Osteoblast (primary cell): ENCODE data around the gene PPIAL4G. TPM values are rescaled to one million over a fixed set of nuclear protein-coding genes. Genes with fewer than 3 reads are reported as not detected.
"Not testable (repeated sequence)": the region's sequence is repeated elsewhere in the genome, so short reads cannot be mapped to it uniquely, and the experiment has no call there.

Experiments
- DNase-seq: peaks from one replicate; pipeline ENCODE4 v3.0.0; 2011; ENCODE audit warnings: low spot score, mixed read lengths; ENCODE audit not compliant: insufficient read length; ENCODE audit errors: missing footprints
- H2AFZ ChIP-seq: 2 replicates; pipeline ENCODE4 v1.6.0; 2011; ENCODE audit warnings: mild to moderate bottlenecking, low read length
- H3K27ac ChIP-seq: 2 replicates; pipeline ENCODE4 v1.5.1; 2011; ENCODE audit warnings: mild to moderate bottlenecking, low read depth, low read length, moderate library complexity
- H3K27me3 ChIP-seq: 2 replicates; pipeline ENCODE4 v1.6.0; 2012; ENCODE audit warnings: mild to moderate bottlenecking, control low read depth, inconsistent platforms, low read length, moderate library complexity; ENCODE audit not compliant: insufficient read depth
- H3K36me3 ChIP-seq: 2 replicates; pipeline ENCODE4 v1.5.1; 2011; ENCODE audit warnings: mild to moderate bottlenecking, low read length, control low read depth, moderate library complexity; ENCODE audit not compliant: insufficient read depth
- H3K4me1 ChIP-seq: 2 replicates; pipeline ENCODE4 v1.5.1; 2011; ENCODE audit warnings: mild to moderate bottlenecking, low read length, control low read depth, moderate library complexity; ENCODE audit not compliant: insufficient read depth
- H3K4me2 ChIP-seq: 2 replicates; pipeline ENCODE4 v1.6.0; 2011; ENCODE audit warnings: mild to moderate bottlenecking, low read length; ENCODE audit not compliant: insufficient read depth
- H3K4me3 ChIP-seq: fragments of 200-600 bp; sonication (generic); 3 replicates; pipeline ENCODE4 v1.5.1; 2012; ENCODE audit warnings: mild to moderate bottlenecking, low read length, inconsistent platforms; ENCODE audit not compliant: insufficient read depth
- H3K79me2 ChIP-seq: 2 replicates; pipeline ENCODE4 v1.6.0; 2012; ENCODE audit warnings: mild to moderate bottlenecking, low read length, control low read depth, inconsistent platforms; ENCODE audit not compliant: insufficient read depth
- H3K9me3 ChIP-seq: 2 replicates; pipeline ENCODE4 v1.5.1; 2011; ENCODE audit warnings: low read depth, low read length, control low read depth
- H4K20me1 ChIP-seq: 2 replicates; pipeline ENCODE4 v1.6.0; 2012; ENCODE audit warnings: mild to moderate bottlenecking, low read length, control low read depth; ENCODE audit not compliant: insufficient read depth
- small RNA-seq: library from RNA; depleted of rRNA; stranded (forward); fragments of <200 nt; gene quantifications from one replicate; pipeline ENCODE3, GENCODE V24; 2012
- total RNA-seq: library from RNA; depleted of rRNA; stranded (reverse); fragments of >200 nt; gene quantifications from 2 replicates; pipeline ENCODE4 v1.2.3, GENCODE V29; 2012
- TF ChIP-seq, protein P1 (sequence below): IDR thresholded peaks from 2 replicates; pipeline ENCODE4 v1.5.1; 2011; ENCODE audit warnings: mild to moderate bottlenecking, low read depth, low read length, moderate library complexity; ENCODE audit errors: extremely low read depth

The PPIAL4G gene
- total RNA-seq, 1 donor: not detected

DNA sequence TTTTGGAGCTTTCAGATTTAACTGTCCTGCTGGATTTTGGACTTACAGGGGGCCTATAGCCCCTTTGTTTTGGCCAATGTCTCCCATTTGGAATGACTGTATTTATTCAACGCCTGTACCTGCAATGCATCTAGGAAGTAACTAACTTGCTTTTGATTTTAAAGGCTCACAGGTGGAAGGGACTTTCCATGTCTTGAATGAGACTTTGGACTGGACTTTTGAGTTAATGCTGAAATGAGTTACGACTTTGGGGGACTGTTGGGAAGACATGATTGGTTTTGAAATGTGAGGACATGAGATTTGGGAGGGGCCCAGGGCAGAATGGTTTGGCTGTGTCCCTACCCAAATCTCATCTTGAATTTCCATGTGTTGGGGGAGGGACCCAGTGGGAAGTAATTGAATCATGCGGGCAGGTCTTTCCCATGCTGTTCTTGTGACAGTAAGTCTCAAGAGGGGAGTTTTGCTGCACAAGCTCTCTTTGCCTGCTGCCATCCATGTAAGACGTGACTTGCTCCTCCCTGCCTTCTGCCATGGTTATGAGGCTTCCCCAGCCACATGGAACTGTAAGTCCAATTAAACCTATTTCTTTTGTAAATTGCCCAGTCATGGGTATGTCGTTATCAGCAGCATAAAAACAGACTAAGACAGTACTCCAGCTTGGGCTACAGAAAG lies 43.3 kb downstream of the PPIAL4G start:
- not testable (repeated sequence) for H4K20me1 ChIP-seq, H3K27ac ChIP-seq, H3K9me3 ChIP-seq, H2AFZ ChIP-seq, DNase-seq, H3K79me2 ChIP-seq, H3K27me3 ChIP-seq, H3K4me1 ChIP-seq, H3K4me2 ChIP-seq, H3K36me3 ChIP-seq, H3K4me3 ChIP-seq

DNA sequence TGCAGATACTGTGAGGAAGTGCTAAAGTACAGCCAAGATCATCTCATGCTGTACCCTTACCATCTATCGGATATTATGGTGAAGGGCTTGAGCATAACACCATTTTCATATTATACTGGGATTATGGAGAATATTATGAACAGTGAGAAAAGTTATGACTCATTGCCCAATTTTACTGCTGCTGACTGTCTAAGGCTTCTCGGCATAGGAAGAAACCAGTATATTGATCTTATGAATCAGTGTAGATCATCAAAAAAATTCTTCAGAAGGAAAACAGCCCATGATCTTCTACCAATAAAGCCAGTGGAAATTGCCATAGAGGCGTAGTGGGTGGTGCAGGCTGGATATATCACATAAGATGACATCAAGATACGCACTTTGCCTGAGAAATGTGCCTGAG lies 47.7 kb downstream of the PPIAL4G start:
- Histone ChIP-seq H3K4me2 (no peak overlapping the region), H3K36me3 (no peaks in the 10 kb centered on the region)

DNA sequence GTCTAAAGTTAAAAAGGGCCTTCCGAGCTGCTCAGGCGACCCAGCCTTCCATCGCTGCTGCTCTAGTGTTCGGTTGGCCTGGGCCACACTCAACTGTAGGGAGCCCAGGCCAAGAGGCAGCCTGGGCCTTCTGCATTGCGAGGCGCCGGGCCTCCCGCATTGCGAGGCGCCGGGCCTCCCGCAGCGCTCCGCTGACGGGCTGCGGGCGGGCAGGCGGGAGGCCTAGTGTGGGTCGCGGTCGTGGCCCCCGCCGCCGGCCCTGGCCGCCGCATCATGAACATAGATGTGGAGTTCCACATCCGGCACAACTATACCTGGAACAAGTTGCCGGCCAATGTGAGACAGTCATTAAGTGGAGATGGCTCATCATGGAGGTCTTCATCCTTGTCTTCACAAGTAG lies 48.3 kb downstream of the PPIAL4G start:
- Histone ChIP-seq H3K36me3 (no peaks in the 10 kb centered on the region), H3K79me2 (peaks cover 4% of the 10 kb centered on the region), H3K9me3 (no peaks in the 10 kb centered on the region), H3K27me3 (no peaks in the 10 kb centered on the region), H2AFZ (no peak overlapping the region), H3K4me3 (no peak overlapping the region), H3K4me1 (peaks cover 9% of the 10 kb centered on the region), H3K27ac (no peak overlapping the region), H4K20me1 (no peaks in the 10 kb centered on the region), H3K4me2 (no peak overlapping the region)
- peak; percentile 8 for DNase-seq
- TF ChIP-seq, protein P1, sequence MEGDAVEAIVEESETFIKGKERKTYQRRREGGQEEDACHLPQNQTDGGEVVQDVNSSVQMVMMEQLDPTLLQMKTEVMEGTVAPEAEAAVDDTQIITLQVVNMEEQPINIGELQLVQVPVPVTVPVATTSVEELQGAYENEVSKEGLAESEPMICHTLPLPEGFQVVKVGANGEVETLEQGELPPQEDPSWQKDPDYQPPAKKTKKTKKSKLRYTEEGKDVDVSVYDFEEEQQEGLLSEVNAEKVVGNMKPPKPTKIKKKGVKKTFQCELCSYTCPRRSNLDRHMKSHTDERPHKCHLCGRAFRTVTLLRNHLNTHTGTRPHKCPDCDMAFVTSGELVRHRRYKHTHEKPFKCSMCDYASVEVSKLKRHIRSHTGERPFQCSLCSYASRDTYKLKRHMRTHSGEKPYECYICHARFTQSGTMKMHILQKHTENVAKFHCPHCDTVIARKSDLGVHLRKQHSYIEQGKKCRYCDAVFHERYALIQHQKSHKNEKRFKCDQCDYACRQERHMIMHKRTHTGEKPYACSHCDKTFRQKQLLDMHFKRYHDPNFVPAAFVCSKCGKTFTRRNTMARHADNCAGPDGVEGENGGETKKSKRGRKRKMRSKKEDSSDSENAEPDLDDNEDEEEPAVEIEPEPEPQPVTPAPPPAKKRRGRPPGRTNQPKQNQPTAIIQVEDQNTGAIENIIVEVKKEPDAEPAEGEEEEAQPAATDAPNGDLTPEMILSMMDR: no peak

More for the DNA sequence above, 47.7 kb downstream of the PPIAL4G start:
- TF ChIP-seq, protein P1: no peak
- no peaks in the 10 kb centered on the region for H3K27me3 ChIP-seq
- H3K79me2 ChIP-seq: peaks cover 4% of the 10 kb centered on the region
- peak; percentile 72 for DNase-seq
- H3K4me1 ChIP-seq: peaks cover 9% of the 10 kb centered on the region
- H4K20me1 ChIP-seq: no peaks in the 10 kb centered on the region
- H3K27ac ChIP-seq: no peak overlapping the region
- H2AFZ ChIP-seq: no peak overlapping the region
- no peak overlapping the region for H3K4me3 ChIP-seq
- H3K9me3 ChIP-seq: no peaks in the 10 kb centered on the region

DNA sequence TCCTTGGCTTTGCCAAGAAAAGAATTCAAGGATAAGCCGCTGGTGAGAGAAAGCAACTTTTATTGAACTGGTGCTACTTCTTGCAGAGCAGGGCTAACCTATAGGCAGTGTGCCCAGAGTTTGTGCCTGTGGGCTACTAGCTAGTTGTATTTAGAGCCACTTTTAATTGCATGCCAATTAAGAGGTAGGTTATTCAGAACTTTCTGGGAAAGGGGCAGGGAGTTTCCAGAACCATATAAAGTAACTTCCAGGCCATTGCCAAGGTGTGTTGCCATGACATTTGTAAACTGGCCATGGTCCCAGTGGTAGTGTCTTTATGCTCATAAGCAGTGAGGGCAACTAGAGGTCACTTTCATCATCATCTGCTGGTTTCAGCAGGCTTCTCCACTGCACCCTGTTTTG lies 50.2 kb downstream of the PPIAL4G start:
- H3K27me3 ChIP-seq, H3K9me3 ChIP-seq, DNase-seq, H3K4me1 ChIP-seq, H3K36me3 ChIP-seq, H4K20me1 ChIP-seq, H3K79me2 ChIP-seq, H2AFZ ChIP-seq, H3K4me3 ChIP-seq: not testable (repeated sequence)
- Histone ChIP-seq H3K4me2 (peak overlapping the region; percentile 36), H3K27ac (peak overlapping the region; percentile 53)

Small RNA genes lying within 50 kb of the gene (small RNA-seq; reads per million reads assigned to genes)
- 7.4 reads per million, percentile 90 among the genes with 10 or more reads in this experiment for gene RF00003

Other genes with a start within 250 kb of the PPIAL4G start
- gene NBPF14, start 112.7 kb upstream of the PPIAL4G start, total RNA-seq: 42.4 and 68.4 TPM in 2 replicates